Epidermal melanocyte (primary cell): ENCODE measurements around the gene TTC23.

Experiments
- DNase-seq: peaks from one replicate; pipeline ENCODE4 v3.0.0; 2011; ENCODE audit warnings: low spot score; ENCODE audit not compliant: insufficient read length

The TTC23 gene

GRCh38 chr15:99165020-99165790, 84.2 kb downstream of the TTC23 start:
- no peak for DNase-seq

DNA sequence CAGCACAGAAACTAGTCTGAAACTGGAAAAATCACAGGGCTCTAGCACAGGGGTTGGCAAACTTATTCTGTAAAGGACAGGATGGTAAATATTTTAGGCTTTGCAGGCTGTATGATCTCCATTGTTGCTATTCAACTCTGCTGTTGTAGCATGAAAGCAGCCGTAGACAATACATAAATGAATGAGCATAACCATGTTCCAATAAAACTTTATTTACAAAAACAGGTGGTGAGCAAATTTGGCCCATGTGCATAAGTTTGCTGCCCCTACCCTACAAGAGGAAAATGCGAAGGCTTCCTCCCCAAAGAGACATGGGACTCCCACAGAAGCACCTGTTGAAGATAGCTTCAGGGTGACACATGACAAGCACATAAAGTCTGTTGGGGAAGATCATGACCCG, 85.3 kb downstream of the TTC23 start:
- no peak for DNase-seq

DNA sequence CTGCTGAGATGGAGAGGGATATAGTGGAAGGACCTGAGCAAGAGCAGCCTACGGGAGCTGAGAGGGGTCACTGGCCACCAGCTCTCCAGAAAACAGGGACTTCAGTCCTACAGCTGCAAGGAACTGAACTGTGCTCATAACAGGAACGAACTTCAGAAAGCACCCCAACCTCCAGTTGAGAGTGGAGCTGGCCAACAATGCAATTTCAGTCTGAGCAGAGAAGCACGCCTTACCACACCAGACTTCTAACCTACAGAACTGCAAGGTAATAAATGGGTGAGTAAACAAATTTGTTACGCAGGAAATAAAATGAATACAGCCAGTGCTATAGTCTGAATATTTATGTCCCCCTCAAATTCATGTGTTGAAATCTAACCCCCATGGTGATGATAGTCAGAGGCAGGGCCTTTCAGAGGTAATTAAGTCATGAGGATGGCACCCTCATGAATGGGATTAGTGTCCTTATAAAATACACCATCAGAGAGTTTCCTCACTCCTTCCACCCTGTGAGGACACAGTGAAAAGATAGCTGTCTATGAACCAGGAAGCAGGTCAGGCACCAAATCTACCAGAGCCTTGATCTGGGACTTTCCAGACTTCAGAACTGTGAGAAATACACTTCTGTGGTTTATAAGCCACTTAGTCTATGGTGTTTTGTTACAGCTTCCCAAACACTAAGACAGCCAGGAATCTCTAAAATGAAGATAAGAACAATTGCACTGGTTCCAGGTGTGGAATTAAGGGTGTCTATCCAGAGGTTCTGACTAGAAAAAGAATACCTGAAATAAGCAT, 85.9 kb downstream of the TTC23 start:
- no peak for DNase-seq

- DNase-seq, result no peak
Measured at GRCh38 chr15:99158626-99159412, 90.6 kb downstream of the TTC23 start.

DNA sequence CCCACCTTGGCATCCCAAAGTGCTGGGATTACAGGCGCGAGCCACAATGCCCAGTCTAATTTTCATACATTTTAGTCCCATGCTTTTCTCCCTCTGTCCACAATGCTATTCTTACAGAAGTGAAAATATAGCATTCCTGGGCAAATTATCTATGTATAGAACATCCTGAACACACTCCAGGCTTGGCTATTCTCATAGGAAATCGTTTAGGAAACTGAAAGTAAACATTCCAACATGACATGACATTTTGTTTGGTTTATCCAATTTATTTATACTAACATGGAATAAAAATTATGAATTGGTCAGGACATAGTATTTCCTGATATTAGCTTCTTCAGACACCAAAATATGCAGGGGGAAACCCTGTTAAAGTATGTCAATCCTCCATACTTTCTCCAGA, 91.9 kb downstream of the TTC23 start:
- DNase-seq, result no peak

GRCh38 chr15:99155961-99156443, 93.4 kb downstream of the TTC23 start:
- DNase-seq, result no peak

DNA sequence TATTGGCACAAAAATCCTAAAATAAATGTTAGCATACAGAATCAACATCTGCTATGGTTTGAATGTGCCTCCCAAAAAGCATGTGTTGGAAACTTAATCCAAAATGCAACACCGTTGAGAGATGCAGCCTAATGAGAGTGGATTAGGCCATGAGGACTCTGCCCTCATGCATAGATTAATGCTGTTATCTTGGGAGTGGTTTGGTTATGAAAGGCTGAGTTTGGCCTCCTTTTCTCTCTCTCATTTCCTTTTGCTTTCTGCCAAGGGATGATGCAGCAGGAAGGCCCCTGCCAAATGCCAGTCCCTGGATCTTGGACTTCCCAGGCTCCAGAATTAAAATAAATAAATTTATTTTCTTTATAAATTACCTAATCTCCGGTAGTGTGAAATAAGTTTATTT, 95.1 kb downstream of the TTC23 start:
- DNase-seq, result no peak

DNA sequence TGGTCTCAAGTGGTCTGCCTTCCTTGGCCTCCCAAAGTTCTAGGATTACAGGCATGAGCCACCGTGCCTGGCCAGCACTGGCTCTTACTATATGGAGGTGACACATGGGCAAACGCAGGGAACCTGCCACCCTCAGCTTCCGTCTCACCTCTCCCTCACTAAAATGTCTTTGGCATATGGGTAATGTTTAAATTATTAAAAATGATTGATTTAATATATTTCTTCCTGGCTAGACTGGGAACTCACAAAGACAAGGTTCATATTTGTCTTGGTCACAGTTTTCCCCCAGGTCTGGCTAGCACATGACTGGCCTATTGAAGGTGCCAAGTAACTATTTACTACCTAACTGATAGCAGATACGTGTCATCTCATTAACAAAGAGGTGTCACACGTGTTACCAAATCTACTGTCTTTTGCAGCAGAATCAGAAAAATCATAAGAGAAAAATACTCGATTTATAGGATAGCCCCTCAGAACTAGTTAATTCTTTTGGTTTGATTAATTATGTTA, 96.3 kb downstream of the TTC23 start:
- DNase-seq, result no peak

- no peak for DNase-seq
Measured at GRCh38 chr15:99151156-99151555, 98.2 kb downstream of the TTC23 start.

DNA sequence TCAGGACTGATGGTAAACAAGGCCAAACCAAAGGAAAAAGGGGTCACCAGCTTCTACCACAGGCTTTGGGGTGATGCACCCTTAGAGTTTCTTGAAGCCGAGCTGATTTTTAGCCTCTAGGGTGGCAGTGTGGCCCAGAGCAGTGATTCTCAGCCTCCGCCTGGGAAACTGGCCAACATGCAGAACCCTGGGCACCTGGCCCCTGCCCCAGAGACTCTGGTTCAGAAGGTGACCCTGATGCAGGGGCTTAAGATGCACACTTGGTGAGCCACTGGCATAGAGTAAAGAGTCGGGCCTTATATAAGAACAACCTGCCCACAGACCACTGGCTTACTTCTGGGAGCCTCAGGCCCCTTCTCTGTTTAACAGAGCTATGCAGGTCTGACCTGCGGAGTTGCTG, 100.0 kb downstream of the TTC23 start:
- no peak for DNase-seq

DNA sequence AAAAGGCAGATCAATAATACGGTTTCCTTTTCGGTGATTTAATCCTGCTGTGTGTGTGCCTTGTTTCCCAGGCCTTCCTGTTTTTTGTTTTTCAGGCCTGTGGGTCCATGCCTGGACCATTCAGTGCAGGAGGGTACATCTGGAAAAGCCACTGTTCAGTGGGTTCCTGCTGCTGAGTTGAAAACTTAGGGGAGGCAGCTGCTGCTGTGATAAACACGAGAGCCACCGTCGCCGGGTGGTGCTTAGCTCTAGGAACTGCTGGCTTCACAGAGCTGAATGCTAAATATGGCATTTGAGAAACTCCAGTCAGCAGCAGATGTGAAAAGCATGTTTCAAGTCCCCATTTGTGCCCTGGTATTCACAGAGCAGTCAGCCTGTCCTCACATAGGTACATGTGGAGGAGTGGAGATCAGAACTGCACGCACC, 100.5 kb downstream of the TTC23 start:
- no peak for DNase-seq

DNA sequence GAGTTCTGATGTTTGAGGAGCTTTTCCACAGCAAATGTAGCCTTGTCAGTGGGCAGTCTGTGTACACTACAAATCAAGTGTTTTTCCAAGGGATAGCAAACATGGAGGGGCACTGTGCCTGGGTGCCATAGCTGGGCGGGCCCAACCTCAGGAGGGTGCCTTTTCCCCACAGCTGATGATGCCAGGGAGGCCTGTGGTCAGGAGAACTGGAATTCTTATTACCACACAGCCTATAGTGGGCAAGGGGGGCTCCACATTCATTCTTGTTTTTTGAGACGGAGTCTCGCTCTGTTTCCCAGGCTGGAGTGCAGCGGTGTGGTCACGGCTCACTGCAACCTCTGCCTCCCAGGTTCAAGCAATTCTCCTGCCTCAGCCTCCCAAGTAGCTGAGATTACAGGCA, 102.7 kb downstream of the TTC23 start:
- DNase-seq, result no peak

DNA sequence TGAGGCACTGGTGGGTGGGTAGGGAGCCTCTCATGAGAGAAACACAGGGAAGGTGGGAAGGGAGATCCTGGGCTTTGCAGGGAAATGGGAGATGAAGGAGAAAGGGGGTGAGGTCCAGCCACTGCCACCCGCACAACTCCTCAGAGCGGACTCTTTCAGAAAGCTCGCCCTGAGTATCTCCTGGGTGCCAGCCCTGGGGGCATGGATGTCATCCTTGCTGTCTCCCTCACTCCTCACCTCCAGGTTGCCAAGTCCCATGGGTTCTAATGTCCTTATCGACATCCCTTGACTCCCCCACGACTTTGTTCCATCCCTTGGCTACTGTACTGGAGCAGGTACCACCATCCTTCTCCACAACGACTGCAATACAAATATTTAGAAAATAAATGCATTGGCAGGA, 103.6 kb downstream of the TTC23 start:
- no peak for DNase-seq

GRCh38 chr15:99145005-99145404, 104.4 kb downstream of the TTC23 start:
- DNase-seq, result no peak

DNA sequence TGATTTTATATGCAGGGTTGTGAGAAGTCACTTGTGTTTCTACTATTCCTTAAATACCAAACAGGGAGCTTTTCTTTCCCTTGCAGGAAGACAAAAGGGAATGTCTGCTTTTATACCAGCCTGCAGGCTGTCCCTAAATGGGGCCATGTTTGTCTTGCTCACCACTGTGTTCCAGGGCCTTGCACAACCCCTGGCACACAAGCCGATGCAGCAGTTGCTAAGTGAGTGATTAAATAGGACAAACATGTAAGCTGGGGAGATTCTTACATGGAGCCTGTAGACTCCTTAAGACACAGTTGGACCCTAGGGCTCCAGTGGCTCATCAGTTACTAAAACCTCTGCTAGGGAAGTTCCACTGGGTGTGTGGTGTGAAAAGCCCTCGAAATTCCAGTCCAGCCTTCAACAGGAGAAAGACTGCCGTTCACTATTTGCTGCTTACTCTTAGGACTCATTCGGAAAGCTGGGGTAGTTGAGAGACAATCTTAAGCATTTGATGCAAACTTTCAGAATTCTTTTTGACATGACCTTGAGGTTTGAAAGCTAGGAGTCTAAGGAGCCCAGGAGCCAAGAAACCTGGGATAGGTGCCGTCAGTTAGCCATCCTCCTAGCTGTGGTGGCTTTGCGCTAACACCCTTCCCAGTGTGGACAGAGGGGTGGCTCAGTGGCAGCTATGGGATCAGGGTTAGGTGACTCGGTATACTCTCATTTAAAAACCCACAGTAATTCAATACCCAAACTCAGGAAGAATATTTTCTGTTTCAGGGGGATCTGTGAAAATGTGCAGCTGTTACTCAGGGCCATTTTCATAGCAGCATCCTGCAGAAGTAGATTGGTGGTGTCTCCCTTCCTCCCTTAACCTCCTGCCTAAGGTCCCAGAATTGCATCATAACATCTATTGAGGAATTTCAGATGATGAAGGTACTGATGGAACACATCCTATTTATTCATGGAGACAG, 105.4 kb downstream of the TTC23 start:
- no peak for DNase-seq

- no peak for DNase-seq
Measured at GRCh38 chr15:99143242-99143641, 106.1 kb downstream of the TTC23 start.

- DNase-seq, result no peak
Measured at GRCh38 chr15:99142562-99142961, 106.8 kb downstream of the TTC23 start.

DNA sequence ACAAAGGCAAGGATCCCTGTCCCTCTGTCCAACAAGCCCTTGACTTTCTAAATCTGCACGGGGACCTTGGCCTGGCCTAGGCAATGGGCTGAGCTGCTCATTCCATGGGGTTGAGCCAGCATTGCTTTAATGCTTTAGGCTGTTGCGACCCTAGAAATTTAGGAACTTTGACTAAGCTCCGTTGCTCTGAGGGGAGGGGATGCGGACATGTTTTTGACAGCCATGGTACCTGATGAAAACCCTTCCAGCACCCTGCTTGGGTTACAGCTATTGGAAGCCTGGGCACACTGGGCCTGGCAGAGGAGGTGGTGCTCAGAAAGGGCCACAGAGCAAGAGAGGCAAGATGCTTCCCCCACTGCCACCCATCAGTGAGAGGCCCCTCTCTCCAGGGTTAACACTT, 107.4 kb downstream of the TTC23 start:
- DNase-seq, result no peak

DNA sequence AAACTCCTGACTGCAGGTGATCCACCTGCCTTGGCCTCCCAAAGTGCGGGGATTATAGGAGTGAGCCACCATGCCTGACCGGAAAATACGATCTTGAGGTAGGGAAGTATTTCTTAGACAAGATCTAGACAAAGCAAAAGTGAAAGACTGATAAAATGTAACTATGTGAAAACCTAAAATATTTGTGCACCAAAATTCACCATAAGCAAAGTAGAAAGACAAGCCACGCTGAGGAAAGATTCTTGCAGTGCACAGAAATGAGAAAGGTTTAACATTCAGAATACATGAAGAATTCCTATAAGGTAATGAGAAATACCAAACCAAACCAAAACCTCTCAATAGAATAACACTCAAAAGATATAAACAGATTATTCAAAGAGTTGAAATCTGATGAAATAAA, 108.8 kb downstream of the TTC23 start:
- no peak for DNase-seq

- DNase-seq, result no peak
Measured at GRCh38 chr15:99139276-99139675, 110.1 kb downstream of the TTC23 start.
